Left cardiac atrium (tissue), 4 donors: ENCODE measurements around the gene USP34. TPM values are rescaled to one million over a fixed set of nuclear protein-coding genes. Genes with fewer than 3 reads are reported as not detected.

Experiments used
- ATAC-seq, 2 donors: fragments of 200-7000 bp; cut with Tn5 transposase; one replicate each; pipeline ENCODE4 v1.9.1; 2020; ENCODE audit warnings: mild to moderate bottlenecking in 2 of 2, moderate library complexity in 2 of 2
- DNase-seq: peaks from one replicate; pipeline ENCODE4 v3.0.0-alpha.2; 2020
- intact Hi-C, 2 donors: fragments of 100-400 bp; cut with DNase I; formaldehyde crosslinking; loops; one replicate each; pipeline versions ENCODE4 v1.14.1 to v1.15.1; 2022 to 2023
- total RNA-seq, 2 donors: library from RNA; stranded (reverse); fragmentation: NEBNext Ultra II Directional; extraction: Animal tissue kit (Norgen Biotek cat#: 25700); gene quantifications; one replicate each; pipeline ENCODE4 v1.2.1, GENCODE V29; 2021
- donor health status: DM: no; HTN: yes; CAD: no.
- donor health status: DM: no; HTN: yes; CAD: no; lungs with severe emphysema.
- donor health status: DM: yes; HTN: yes; CAD: no.
- donor health status: Dilated cardiomyopathy.

USP34 gene
- total RNA-seq, 2 donors from 2014 or later = 44.1 to 60.4 TPM

DNA sequence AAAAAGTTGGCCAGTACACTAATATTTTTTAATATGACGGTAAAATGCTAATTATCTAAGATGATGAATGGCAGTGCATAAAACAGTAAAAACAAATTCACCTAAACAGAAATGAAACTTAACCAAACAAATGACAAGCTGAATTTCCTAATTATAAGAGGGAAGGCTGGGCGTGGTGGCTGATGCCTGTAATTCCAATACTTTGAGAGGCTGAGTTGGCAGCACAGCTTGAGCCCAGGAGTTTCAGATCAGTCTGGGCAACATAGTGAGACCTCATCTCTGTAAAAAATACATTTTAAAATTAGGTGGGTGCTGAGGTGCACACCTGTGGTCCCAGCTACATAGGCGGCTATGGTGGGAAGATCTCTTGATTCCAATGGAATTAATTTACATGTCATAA lies 120.1 kb downstream of the USP34 start:
- intact Hi-C loops = no loop called here
- DNase-seq (no peak), ATAC-seq (no peak)

DNA sequence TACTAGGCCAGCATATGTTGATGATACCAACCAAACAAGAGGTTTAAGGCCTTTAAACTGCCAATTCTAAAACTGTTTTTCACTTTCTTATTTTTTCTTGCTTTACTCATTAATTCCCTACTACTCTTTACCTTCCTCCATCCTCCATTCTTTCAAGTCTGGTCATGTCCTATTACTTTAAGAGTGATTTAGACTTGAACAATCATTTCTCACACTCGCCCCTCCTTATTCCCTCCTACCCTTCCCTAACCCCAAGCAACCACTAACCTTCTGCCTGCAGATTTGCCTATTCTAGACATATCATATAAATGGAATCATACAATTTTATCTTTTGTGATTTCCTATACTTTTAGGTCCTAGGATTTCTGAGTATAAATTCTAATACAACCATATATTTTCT lies 127.7 kb downstream of the USP34 start:
- DNase-seq = no peak
- no peak for ATAC-seq
- intact Hi-C loops = no loop called here

DNA sequence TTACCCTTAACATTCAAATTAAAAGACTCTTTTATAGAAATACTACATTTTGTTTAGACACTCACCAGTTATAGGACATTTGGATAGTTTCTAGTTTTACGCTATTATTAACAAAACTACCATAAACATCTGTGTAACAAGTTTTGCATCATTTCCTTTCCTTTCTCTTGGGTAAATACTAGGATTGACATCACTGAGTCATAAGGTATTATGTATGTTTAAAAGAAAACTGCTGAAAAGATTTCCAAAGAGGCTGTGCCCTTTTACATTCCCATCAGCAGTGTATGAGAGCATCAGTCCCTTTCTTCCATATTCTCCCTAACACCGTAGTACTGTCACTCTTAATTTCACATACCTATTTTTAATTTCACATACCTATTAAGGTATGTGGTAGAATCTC lies 130.6 kb downstream of the USP34 start:
- intact Hi-C loops = no loop called here
- no peak for DNase-seq

DNA sequence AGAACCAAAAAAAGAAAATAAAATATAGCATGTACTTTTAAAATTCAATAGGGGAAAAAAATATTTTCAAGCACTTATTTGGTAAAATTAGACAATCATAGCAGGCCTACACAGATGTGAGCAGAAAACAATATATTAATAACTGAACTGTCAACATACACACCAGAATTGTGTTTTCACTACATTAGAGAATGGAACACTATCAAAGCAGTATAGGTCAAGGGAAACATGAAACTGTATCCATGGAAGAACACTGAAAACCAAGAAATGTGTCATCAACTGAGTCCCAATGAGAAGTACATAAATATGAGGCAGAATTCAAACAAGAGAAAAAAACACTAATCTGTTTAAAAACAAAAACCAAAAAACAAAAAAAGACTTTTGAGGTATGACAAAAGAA lies 132.4 kb downstream of the USP34 start:
- ATAC-seq (no peak), DNase-seq (no peak)
- intact Hi-C loops = no loop called here

More for the DNA sequence above, 130.6 kb downstream of the USP34 start:
- ATAC-seq = no peak

DNA sequence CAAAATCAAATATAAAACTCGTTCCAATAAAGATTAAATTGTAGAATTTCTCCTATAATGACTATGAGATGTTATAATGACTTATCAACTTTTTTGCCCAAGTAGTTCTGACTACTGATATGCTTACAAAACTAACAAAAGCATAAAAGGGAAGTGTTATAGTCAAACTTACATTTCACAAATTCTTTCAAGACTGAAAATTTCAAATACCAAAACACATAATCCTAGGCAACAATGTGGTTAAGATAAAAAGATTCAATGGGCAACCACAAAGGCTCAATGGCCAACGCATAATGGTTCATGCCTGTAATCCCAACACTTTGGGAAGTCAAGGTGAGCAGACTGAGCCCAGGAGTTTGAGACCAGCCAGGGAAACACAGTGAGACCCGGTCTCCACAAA lies 135.7 kb downstream of the USP34 start:
- ATAC-seq (no peak), DNase-seq (no peak)
- intact Hi-C loops = no loop called here

DNA sequence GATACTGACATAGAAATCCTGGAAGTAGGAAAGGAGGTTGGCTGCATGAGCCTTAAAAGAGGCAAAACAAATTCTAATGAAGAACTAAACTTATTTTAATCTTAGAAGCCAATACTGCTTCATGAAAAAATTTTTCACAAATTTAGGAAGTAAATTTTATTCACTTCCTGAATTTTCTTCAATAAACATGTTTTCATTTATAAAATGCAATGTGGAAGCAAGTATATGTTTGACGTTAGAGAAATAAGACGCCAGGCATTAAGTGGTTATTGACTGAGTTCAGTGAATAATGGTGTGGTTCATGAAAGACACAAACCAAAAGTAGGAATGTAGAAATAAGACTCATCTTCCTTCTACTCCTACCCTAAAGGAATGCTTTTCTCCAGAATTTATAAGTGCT lies 136.4 kb downstream of the USP34 start:
- ATAC-seq = no peak
- intact Hi-C loops = no loop called here
- DNase-seq = no peak

DNA sequence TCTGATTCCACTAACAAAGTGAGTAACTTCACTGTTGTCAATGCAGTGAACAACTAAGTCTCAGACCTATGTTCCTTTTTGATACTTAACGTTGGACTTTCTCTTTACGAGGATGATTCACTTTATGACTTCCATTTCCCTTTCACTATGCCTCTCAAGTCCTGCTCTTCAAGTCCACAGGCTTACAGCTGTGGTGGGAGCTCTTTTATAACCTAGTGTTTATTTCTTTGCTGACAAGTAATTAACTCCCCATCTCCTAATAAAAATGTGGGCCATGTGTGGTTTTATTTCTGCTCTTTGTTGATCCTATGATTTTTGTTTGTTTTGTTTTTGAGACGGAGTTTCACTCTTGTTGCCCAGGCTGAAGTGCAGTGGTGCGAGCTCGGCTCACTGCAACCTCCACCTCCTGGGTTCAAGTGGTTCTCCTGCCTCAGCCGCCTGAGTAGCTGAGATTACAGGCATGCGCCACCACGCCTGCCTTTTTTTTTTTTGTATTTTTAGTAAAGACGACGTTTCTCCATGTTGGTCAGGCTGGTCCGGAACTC lies 142.1 kb downstream of the USP34 start:
- ATAC-seq = no peak
- no peak for DNase-seq
- intact Hi-C loops = no loop called here

DNA sequence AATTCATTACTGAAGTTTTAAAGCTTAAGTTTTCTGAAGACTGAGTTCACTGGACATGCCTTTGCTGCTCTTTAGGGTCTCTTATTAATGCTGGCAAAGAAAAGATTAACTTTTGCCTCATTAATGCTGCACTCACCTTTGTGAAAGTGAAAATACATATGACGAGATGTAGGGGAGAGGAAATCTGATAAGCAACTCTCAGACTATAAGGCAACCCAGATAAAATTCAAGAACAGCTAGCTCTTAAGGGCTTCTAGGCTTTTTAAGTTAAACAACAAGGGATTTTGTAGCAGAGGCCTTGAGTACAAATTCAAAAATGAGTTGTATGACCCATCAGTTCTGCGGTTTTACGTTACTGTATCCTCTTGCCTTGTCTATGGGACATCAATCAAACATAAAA lies 143.7 kb downstream of the USP34 start:
- no peak for DNase-seq
- intact Hi-C loops = no loop called here
- ATAC-seq = no peak

DNA sequence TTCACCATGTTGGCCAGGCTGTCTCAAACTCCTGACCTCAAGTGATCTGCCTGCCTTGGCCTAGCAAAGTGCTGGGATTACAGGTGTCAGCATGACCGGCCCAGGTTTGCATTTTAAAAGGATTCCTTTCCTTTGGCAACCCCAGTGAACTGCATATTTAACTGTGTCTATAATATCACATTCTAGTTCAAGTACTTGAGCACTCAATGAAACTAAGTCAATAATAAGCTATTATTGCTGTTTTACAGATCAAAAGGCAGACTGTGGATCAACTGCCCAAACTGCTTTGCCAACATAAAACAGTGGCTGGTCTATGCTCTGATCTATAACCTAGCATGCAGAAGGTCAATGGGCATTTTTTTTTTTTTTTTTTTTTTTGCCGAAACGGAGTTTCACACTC lies 144.5 kb downstream of the USP34 start:
- no peak for ATAC-seq
- DNase-seq = no peak
- intact Hi-C loops = no loop called here

DNA sequence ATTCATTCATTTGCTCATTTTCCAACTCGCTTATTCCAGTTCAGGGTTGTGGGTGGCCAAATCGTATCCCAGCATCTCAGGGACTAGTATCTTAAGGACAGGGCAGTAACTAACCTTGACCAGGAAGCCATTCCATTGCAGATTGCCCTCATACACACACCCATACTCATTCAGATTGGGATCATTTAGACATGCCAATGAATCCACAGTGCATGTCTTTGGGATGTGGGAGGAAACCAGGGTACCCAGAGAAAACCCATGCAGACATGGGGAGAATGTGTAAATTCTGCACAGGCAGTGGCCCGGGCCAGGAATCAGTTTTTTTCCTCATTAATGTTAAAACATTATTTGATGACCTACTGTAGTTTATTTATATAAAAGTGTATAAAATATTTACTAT lies 150.7 kb downstream of the USP34 start:
- DNase-seq (no peak), ATAC-seq (no peak)
- intact Hi-C loops = no loop called here

DNA sequence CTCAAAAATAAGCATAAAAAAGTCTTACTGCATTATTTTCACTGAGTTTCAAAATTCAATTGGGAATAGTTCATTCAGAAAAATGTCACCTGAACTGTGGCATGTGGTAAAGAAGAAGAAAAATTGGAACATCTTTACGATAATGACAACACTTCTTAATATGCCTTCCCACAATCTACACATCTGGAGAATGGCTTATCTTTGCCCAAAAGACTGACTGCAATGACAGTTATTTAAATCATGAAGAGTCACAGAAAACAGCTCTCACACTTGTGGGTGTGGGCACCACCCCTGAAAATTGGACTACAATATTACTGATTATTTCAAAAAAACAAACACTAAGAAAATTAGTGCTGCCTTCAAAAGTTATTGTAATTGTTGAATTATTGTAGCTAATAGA lies 152.3 kb downstream of the USP34 start:
- ATAC-seq (no peak), DNase-seq (no peak)
- intact Hi-C loops = no loop called here

DNA sequence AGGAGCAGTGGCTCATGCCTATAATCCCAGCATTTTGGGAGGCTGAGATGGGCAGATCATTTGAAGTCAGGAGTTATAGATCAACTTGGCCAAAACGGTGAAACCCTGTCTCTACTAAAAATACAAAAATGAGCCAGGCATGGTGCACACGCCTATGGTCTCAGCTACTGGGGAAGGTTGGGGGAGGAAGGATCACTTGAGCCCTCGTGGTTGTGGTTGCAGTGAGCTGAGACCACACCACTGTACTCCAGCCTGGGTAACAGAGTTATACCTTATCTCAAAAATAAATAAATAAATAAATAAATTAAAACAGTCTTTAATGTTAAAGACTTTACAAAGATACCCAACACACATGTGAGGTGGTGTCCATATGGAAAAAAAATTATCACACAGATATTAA lies 174.9 kb downstream of the USP34 start:
- no peak for ATAC-seq
- intact Hi-C loops = no loop called here
- no peak for DNase-seq

DNA sequence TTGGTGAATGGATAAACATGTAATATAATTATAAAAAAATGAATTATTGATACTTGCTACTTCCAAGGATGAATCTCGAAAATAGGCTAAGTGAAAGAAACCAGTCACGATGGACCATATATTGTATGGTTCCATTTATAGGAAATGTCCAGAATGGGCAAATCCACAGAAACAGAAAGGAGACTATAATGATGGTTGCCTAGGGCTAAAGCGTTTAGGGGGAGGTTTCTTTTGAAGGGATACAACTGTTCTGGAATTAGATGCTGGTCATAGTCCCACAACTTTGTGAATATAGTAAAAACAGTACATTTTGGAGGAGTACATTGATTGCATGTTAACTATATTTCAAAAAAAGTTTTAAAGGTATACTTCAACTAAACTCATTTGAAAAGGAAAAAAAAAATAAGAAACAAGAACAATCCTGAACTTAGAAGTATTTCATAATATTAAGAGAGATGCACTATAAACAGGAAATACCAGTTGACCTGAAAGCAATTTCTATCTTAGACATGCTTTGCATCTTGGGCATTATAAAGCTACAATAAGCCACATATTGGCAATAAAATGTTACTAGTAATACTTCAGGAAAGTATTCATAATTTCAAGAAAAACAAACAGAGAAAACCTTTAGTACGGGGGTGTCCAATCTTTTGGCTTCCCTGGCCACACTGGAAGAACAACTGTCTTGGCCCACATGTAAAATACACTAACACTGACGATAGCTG lies 178.9 kb downstream of the USP34 start:
- ATAC-seq (no peak), DNase-seq (no peak)
- intact Hi-C loops = no loop called here

DNA sequence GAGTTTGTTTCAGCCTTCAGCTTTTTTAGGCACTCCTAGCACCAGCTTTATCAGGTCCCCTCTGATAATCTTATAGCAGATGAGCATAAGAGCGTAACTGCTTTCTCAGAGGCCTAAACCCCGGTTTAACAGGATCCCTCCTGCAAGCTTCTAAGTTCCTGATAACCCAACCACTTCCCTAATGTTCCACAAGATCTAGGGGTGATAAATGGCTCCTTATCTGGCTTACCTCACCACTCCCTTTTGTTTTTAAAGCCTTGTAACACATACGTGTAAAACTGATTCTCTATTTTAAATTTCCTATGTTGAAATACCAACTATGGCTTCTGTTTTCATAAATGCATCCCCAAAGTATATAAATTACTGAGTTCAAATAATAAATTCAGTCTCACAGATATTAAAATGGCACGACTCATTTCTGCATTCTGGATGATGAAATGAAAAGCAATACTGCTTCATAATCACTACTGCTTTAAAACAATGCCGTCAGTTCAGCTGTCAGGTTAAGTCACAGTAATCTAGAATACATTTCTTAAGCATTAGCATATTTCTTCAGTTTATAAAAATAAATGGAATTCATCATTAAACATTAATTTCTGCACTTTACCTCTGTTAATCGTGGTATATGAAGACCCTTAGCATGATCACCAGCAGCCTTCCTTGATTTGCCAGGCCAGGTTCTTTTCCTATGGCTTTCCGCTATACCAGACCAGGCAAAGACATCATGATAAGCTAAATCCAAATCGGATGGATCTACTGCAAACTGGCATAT lies 182.6 kb downstream of the USP34 start:
- DNase-seq (no peak), ATAC-seq (no peak)
- intact Hi-C loops = no loop called here

DNA sequence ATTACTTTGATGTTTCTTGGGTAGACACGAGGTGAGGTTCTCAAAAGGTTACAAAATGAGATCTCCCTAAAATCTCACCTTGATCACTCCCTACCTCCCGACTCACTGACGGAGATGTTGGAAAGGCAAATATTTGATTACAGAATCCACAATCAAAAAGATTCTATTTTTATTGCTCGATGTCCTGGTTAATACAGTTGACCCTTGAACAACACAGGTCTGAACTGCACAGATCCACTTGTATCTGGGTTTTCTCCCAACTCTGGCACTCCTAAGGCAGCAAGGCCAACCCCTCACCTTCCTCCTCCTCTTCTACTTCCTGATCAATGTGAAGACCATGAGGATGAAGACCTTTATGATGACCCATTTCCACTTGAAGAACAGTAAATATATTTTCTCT lies 183.6 kb downstream of the USP34 start:
- no peak for ATAC-seq
- intact Hi-C loops = no loop called here
- DNase-seq = no peak

DNA sequence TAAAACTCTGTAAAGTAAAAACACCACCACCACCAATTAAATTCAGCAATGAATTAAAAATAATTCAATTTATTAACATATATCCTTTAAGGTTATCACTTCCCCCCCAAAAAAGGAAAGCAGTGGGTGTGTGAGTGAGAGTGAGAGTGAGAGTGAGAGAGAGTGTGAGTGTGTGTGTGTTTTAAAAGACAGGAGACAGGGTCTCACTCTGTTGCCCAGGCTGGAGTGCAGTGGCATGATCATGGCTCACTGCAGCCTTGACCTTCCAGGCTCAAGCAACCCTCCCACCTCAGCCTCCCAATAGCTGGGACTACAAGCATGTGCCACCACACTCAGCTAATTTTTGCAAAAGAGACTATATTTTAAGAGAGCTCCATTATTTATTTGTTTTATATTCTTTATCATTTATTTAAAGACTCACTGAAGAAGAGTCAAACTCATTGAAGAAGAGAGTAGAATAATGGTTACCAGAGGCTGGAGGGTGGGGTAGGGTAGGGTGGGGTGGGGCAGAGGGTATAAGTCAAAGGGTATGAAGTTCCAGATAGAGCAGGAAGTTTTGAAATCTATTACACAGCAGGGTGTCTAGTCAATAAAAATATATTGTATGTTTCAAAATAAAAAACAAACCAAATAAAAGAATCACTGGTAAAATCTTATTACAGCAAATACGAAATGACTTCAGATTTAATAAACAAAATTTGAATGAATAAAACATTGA lies 187.3 kb downstream of the USP34 start:
- ATAC-seq (no peak), DNase-seq (no peak)
- intact Hi-C loops = no loop called here

DNA sequence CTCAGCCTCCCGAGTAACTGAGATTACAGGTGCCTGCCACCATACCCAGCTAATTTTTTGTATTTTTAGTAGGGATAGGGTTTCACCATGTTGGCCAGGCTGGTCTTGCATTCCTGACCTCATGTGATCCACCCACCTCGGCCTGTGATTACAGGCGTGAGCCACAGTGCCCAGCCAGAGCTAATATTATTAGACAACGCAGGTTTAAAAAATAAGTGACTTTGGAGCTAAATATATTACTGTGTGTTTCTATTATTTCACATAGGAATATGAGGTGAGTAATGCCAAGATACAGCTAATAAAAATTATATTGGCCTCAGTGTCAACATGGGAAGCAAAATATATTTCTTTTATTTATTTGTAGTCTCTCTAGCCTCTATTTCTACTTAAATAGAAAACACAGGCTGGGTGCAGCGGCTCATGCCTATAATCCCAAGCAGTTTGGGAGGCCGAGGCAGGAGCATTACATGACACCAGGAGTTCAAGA lies 188.7 kb downstream of the USP34 start:
- ATAC-seq (no peak), DNase-seq (no peak)
- intact Hi-C loops = no loop called here

DNA sequence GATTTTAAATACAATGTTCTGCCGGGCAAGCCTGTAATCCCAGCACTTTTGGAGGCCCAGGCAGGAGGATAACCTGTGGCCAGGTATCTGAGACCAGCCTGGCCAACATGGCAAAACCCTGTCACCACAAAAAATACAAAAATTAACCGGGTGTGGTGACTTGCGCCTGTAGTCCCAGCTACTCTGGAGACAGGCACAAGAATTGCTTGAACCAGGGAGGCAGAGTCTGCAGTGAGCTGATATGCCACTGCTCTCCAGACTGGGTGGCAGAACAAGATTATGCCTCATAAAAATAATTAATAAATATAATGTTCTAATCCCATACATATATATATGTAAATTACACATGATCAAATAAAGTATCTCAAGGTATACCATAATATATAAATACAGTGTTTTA lies 189.6 kb downstream of the USP34 start:
- no peak for ATAC-seq
- intact Hi-C loops = no loop called here

DNA sequence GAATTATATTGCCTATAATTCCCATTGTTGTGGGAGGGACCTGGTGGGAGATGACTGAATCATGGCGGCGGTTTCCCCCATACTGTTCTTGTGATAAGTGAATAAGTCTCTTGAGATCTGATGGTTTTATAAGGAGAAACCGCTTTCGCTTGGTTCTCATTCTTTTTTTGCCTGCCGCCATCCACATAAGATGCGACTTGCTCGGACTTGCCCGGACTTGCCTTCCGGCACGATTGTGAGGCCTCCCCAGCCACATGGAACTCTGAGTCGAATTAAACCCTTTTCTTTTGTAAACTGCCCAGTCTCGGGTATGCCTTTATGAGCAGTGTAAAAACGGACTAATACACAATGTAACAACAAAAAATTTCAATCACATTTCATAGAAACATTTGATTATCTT lies 193.1 kb downstream of the USP34 start:
- no peak for ATAC-seq
- intact Hi-C loops = no loop called here
- DNase-seq = no peak

More for the DNA sequence above, 189.6 kb downstream of the USP34 start:
- no peak for DNase-seq

DNA sequence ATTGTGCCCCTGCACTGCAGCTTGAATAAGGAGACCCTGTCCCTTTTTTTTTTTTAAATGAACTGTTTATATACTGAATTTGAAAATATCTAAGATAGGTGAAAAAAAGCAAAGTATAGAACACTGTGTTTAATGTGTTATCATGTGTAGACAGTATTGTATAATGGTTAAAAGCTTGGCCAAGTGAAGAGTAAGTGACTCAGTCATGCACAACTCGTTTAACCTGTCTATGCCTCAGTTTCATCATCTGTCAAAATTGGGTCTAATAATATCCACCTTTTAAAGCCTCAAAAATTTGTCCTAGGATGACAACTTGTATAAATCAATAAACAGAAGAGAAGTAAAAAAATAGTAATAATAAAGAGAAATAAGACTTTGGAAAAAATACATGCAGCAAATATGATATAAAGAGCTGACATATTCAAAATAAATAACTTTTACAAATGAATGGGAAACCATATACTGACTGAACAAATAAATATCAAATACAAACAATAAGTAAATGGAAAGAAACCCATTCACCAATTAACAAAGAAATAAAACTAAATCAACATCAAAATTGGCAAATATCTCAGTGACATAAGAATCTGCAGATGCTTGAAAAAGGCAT lies 195.2 kb downstream of the USP34 start:
- intact Hi-C loops = no loop called here
- no peak for ATAC-seq
- DNase-seq = no peak
